ENCODE measurements around the gene LAMA3. TPM values are rescaled to one million over a fixed set of nuclear protein-coding genes. Genes with fewer than 3 reads are reported as not detected.

Gene LAMA3
- total RNA-seq, 2 donors from 2014 or later: 9.3 to 21.1 TPM

- no peaks in the 10 kb centered on the region for H3K4me1 ChIP-seq
- 32 to 44% methylated on average over 4 of the region's 4 CpGs for WGBS, 2 donors
- H3K27me3 ChIP-seq: no peaks in the 10 kb centered on the region
- no peaks in the 10 kb centered on the region for H3K9me3 ChIP-seq
- no peak for DNase-seq
- no peaks in the 10 kb centered on the region for H3K36me3 ChIP-seq (replicated peaks in 1 of 2; ENCODE audit: insufficient read depth in 1 of 2, low read depth in 2 of 2)
- TF ChIP-seq, protein P1, sequence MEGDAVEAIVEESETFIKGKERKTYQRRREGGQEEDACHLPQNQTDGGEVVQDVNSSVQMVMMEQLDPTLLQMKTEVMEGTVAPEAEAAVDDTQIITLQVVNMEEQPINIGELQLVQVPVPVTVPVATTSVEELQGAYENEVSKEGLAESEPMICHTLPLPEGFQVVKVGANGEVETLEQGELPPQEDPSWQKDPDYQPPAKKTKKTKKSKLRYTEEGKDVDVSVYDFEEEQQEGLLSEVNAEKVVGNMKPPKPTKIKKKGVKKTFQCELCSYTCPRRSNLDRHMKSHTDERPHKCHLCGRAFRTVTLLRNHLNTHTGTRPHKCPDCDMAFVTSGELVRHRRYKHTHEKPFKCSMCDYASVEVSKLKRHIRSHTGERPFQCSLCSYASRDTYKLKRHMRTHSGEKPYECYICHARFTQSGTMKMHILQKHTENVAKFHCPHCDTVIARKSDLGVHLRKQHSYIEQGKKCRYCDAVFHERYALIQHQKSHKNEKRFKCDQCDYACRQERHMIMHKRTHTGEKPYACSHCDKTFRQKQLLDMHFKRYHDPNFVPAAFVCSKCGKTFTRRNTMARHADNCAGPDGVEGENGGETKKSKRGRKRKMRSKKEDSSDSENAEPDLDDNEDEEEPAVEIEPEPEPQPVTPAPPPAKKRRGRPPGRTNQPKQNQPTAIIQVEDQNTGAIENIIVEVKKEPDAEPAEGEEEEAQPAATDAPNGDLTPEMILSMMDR (IDR thresholded peaks at IDR 0.05): no peak
- TF ChIP-seq POLR2A (IDR thresholded peaks at IDR 0.05): no peak
- no peak overlapping the region for H3K4me3 ChIP-seq
- ATAC-seq: no peak
- no peak overlapping the region for H3K27ac ChIP-seq
- intact Hi-C loops (cut with DNase I): no loop called here
Observed at GRCh38 chr18:23743733-23744333, 54.6 kb downstream of the LAMA3 start.

GRCh38 chr18:23745366-23745765 is 56.1 kb downstream of the LAMA3 start:
- ATAC-seq: no peak
- Histone ChIP-seq H3K4me1 (no peaks in the 10 kb centered on the region), H3K36me3 (replicated peaks in 1 of 2; ENCODE audit: insufficient read depth in 1 of 2, low read depth in 2 of 2) (no peaks in the 10 kb centered on the region), H3K27me3 (no peaks in the 10 kb centered on the region), H3K4me3 (no peak overlapping the region), H3K27ac (no peak overlapping the region), H3K9me3 (no peaks in the 10 kb centered on the region)
- 89 to 90% methylated on average over 2 of the region's 2 CpGs for WGBS, 2 donors
- no peak for DNase-seq
- TF ChIP-seq POLR2A (IDR thresholded peaks at IDR 0.05): no peak
- TF ChIP-seq, protein P1 (IDR thresholded peaks at IDR 0.05): no peak
- intact Hi-C loops (cut with DNase I): no loop called here

GRCh38 chr18:23746851-23747250 is 57.6 kb downstream of the LAMA3 start:
- Histone ChIP-seq H3K27ac (no peak overlapping the region), H3K4me3 (no peak overlapping the region), H3K36me3 (replicated peaks in 1 of 2; ENCODE audit: insufficient read depth in 1 of 2, low read depth in 2 of 2) (no peaks in the 10 kb centered on the region), H3K9me3 (no peaks in the 10 kb centered on the region), H3K27me3 (no peaks in the 10 kb centered on the region), H3K4me1 (no peaks in the 10 kb centered on the region)
- ATAC-seq: no peak
- 62 to 72% methylated on average over 4 of the region's 4 CpGs for WGBS, 2 donors
- intact Hi-C loops (cut with DNase I): no loop called here
- DNase-seq: no peak
- TF ChIP-seq, protein P1 (IDR thresholded peaks at IDR 0.05): no peak
- no peak for TF ChIP-seq POLR2A (IDR thresholded peaks at IDR 0.05)

DNA sequence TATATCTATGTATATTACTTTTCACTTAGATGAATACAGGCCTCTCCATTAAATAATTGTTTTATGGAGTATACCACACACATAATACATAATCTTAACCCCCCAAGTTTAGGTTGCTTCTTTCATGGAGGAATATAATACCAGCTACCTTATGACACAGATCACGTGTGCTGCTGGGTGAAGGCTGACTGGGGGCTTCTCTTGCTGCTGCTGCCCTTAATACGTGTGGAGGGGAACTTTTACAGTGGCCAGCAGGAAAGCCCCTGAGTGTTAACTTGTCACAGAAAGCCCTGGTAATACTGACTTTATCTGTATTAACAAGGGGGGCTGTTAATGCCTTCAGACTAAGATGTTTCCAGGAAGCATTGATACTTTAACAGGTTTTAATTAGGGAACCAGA is 63.1 kb downstream of the LAMA3 start:
- no peaks in the 10 kb centered on the region for H3K4me1 ChIP-seq
- 78 to 81% methylated on average over 2 of the region's 2 CpGs for WGBS, 2 donors
- H3K9me3 ChIP-seq: no peaks in the 10 kb centered on the region
- TF ChIP-seq, protein P1 (IDR thresholded peaks at IDR 0.05): no peak
- TF ChIP-seq POLR2A (IDR thresholded peaks at IDR 0.05): no peak
- H3K27ac ChIP-seq: no peak overlapping the region
- ATAC-seq (no peak), DNase-seq (no peak)
- H3K4me3 ChIP-seq: no peak overlapping the region
- H3K27me3 ChIP-seq: no peaks in the 10 kb centered on the region
- intact Hi-C loops (cut with DNase I): no loop called here
- no peaks in the 10 kb centered on the region for H3K36me3 ChIP-seq (replicated peaks in 1 of 2; ENCODE audit: insufficient read depth in 1 of 2, low read depth in 2 of 2)

- Histone ChIP-seq H3K4me1 (no peaks in the 10 kb centered on the region), H3K36me3 (replicated peaks in 1 of 2; ENCODE audit: insufficient read depth in 1 of 2, low read depth in 2 of 2) (no peaks in the 10 kb centered on the region), H3K27me3 (no peaks in the 10 kb centered on the region), H3K27ac (no peak overlapping the region), H3K4me3 (no peak overlapping the region), H3K9me3 (no peaks in the 10 kb centered on the region)
- TF ChIP-seq POLR2A (IDR thresholded peaks at IDR 0.05): no peak
- TF ChIP-seq, protein P1 (IDR thresholded peaks at IDR 0.05): no peak
- ATAC-seq: no peak
- intact Hi-C loops (cut with DNase I): no loop called here
- no peak for DNase-seq
- 77 to 81% methylated on average over 1 of the region's 1 CpG for WGBS, 2 donors
Observed at GRCh38 chr18:23752796-23753195, 63.5 kb downstream of the LAMA3 start.
